ENCODE measurements around the gene GTF2B. TPM values are rescaled to one million over a fixed set of nuclear protein-coding genes. Genes with fewer than 3 reads are reported as not detected.
"Not testable (repeated sequence)": the region's sequence is repeated elsewhere in the genome, so short reads cannot be mapped to it uniquely, and the experiment has no call there.

Gene GTF2B
- total RNA-seq, 1 donor from 2014 or later: 45.5 TPM

DNA sequence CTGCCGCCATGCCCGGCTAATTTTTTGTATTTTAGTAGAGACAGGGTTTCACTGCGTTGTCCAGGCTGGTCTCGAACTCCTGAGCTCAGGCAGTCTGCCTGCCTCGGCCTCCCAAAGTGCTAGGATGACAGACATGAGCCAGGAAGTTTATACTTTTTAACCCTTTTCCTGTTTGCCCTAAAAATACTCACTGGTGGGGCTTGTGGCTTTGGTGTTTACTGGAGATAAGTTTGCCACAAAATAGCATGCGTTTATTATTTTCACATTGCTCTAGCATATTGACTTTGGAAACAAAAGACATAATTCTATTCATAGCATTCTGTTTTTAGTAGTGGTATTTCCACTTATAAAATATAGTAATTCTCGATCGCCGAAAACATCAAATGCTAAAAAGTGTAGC, 19.8 kb upstream of the GTF2B start:
- H3K4me1 Mint-ChIP-seq (ENCODE audit: low read depth): peaks cover 9% of the 10 kb centered on the region
- H3K27me3 Mint-ChIP-seq (ENCODE audit: insufficient read depth): peaks cover 1% of the 10 kb centered on the region
- intact Hi-C loops (cut with micrococcal nuclease): no loop called here
- no peak overlapping the region for H3K4me3 Mint-ChIP-seq
- H3K36me3 Mint-ChIP-seq (ENCODE audit: low read depth): peaks cover 9% of the 10 kb centered on the region
- DNase-seq (ENCODE audit: low spot score): no peak
- H3K27ac Mint-ChIP-seq: no peak overlapping the region
- H3K9me3 Mint-ChIP-seq: peaks cover 16% of the 10 kb centered on the region

GRCh38 chr1:88910401-88910800, 19.0 kb upstream of the GTF2B start:
- Mint-ChIP-seq H3K4me1 (ENCODE audit: low read depth) (peaks cover 6% of the 10 kb centered on the region), H3K9me3 (peaks cover 9% of the 10 kb centered on the region), H3K36me3 (ENCODE audit: low read depth) (peaks cover 1% of the 10 kb centered on the region), H3K4me3 (no peak overlapping the region), H3K27me3 (ENCODE audit: insufficient read depth) (peaks cover 1% of the 10 kb centered on the region), H3K27ac (no peak overlapping the region)
- intact Hi-C loops (cut with micrococcal nuclease): no loop called here
- DNase-seq (ENCODE audit: low spot score): no peak

GRCh38 chr1:88900883-88901282, 9.5 kb upstream of the GTF2B start:
- Mint-ChIP-seq H3K4me3 (no peak overlapping the region), H3K9me3 (no peaks in the 10 kb centered on the region), H3K27me3 (ENCODE audit: insufficient read depth) (peaks cover 5% of the 10 kb centered on the region), H3K27ac (no peak overlapping the region), H3K4me1 (ENCODE audit: low read depth) (no peaks in the 10 kb centered on the region), H3K36me3 (ENCODE audit: low read depth) (no peaks in the 10 kb centered on the region)
- no peak for DNase-seq (ENCODE audit: low spot score)
- intact Hi-C loops (cut with micrococcal nuclease): no loop called here

GRCh38 chr1:88897070-88897730, 5.8 kb upstream of the GTF2B start:
- no peak for DNase-seq (ENCODE audit: low spot score)
- intact Hi-C loops (cut with micrococcal nuclease): loop anchor here (10.0 kb wide), 1 partner anchor 1562 kb away; no protein-coding TSS in a partner anchor
- Mint-ChIP-seq H3K27ac (no peak overlapping the region), H3K9me3 (peaks cover under 1% of the 10 kb centered on the region), H3K27me3 (ENCODE audit: insufficient read depth) (peaks cover 5% of the 10 kb centered on the region), H3K36me3 (ENCODE audit: low read depth) (no peaks in the 10 kb centered on the region), H3K4me3 (no peak overlapping the region), H3K4me1 (ENCODE audit: low read depth) (peaks cover 10% of the 10 kb centered on the region)

GRCh38 chr1:88892357-88892877, 1.1 kb upstream of the GTF2B start:
- intact Hi-C loops (cut with micrococcal nuclease): loop anchor here (5.0 to 10.0 kb wide), 2 partner anchors 560 to 1558 kb away; no protein-coding TSS in a partner anchor
- peaks cover 8% of the 10 kb centered on the region for H3K36me3 Mint-ChIP-seq (ENCODE audit: low read depth)

GRCh38 chr1:88891951-88892340, 579 bp upstream of the GTF2B start:
- intact Hi-C loops (cut with micrococcal nuclease): loop anchor here (1.0 to 10.0 kb wide), 6 partner anchors 25 to 1977 kb away; partner anchors contain the start of genes HS2ST1, KYAT3, PKN2 and RBMXL1
- Mint-ChIP-seq H3K4me3 (peak overlapping the region; percentile 92), H3K27ac (peak overlapping the region; percentile 95), H3K36me3 (ENCODE audit: low read depth) (peaks cover 11% of the 10 kb centered on the region), H3K4me1 (ENCODE audit: low read depth) (peaks cover 49% of the 10 kb centered on the region), H3K27me3 (ENCODE audit: insufficient read depth) (no peaks in the 10 kb centered on the region), H3K9me3 (peaks cover 3% of the 10 kb centered on the region)
- no peak for DNase-seq (ENCODE audit: low spot score)

More at GRCh38 chr1:88892357-88892877, 1.1 kb upstream of the GTF2B start:
- Mint-ChIP-seq H3K4me3 (peak overlapping the region; percentile 92), H3K27me3 (ENCODE audit: insufficient read depth) (peaks cover under 1% of the 10 kb centered on the region), H3K4me1 (ENCODE audit: low read depth) (peaks cover 49% of the 10 kb centered on the region), H3K27ac (peak overlapping the region; percentile 95), H3K9me3 (peaks cover 3% of the 10 kb centered on the region)
- DNase-seq (ENCODE audit: low spot score): peak; percentile 11

- Mint-ChIP-seq H3K36me3 (ENCODE audit: low read depth) (peaks cover 16% of the 10 kb centered on the region), H3K4me1 (ENCODE audit: low read depth) (peaks cover 49% of the 10 kb centered on the region), H3K4me3 (peak overlapping the region; percentile 92), H3K9me3 (peaks cover 3% of the 10 kb centered on the region), H3K27ac (peak overlapping the region; percentile 95), H3K27me3 (ENCODE audit: insufficient read depth) (no peaks in the 10 kb centered on the region)
- intact Hi-C loops (cut with micrococcal nuclease): loop anchor here (1.0 to 10.0 kb wide), 6 partner anchors 24 to 1976 kb away; partner anchors contain the start of genes HS2ST1, KYAT3, PKN2 and RBMXL1
- DNase-seq (ENCODE audit: low spot score): peak; percentile 27
These were observed 513 bp downstream of the GTF2B start for GRCh38 chr1:88890791-88891317.

GRCh38 chr1:88890131-88890530, 1.2 kb downstream of the GTF2B start:
- Mint-ChIP-seq H3K9me3 (peaks cover 3% of the 10 kb centered on the region), H3K4me3 (peak overlapping the region; percentile 92), H3K27me3 (ENCODE audit: insufficient read depth) (no peaks in the 10 kb centered on the region), H3K27ac (peak overlapping the region; percentile 95), H3K4me1 (ENCODE audit: low read depth) (peaks cover 49% of the 10 kb centered on the region), H3K36me3 (ENCODE audit: low read depth) (peaks cover 16% of the 10 kb centered on the region)
- no peak for DNase-seq (ENCODE audit: low spot score)
- intact Hi-C loops (cut with micrococcal nuclease): loop anchor here (2.0 to 10.0 kb wide), 3 partner anchors 562 to 1975 kb away; partner anchors contain the start of genes HS2ST1 and SELENOF

GRCh38 chr1:88888750-88889149, 2.6 kb downstream of the GTF2B start:
- intact Hi-C loops (cut with micrococcal nuclease): no loop called here
- H3K36me3 Mint-ChIP-seq (ENCODE audit: low read depth): peaks cover 18% of the 10 kb centered on the region
- peaks cover 44% of the 10 kb centered on the region for H3K4me1 Mint-ChIP-seq (ENCODE audit: low read depth)

GRCh38 chr1:88885933-88886332, 5.4 kb downstream of the GTF2B start:
- intact Hi-C loops (cut with micrococcal nuclease): no loop called here
- H3K4me3 Mint-ChIP-seq: no peak overlapping the region
- no peaks in the 10 kb centered on the region for H3K9me3 Mint-ChIP-seq
- peaks cover 25% of the 10 kb centered on the region for H3K36me3 Mint-ChIP-seq (ENCODE audit: low read depth)
- no peak overlapping the region for H3K27ac Mint-ChIP-seq
- peaks cover 44% of the 10 kb centered on the region for H3K4me1 Mint-ChIP-seq (ENCODE audit: low read depth)
- DNase-seq (ENCODE audit: low spot score): no peak
- H3K27me3 Mint-ChIP-seq (ENCODE audit: insufficient read depth): no peaks in the 10 kb centered on the region

More at GRCh38 chr1:88888750-88889149, 2.6 kb downstream of the GTF2B start:
- no peak for DNase-seq (ENCODE audit: low spot score)
- H3K27me3 Mint-ChIP-seq (ENCODE audit: insufficient read depth): no peaks in the 10 kb centered on the region
- H3K9me3 Mint-ChIP-seq: peaks cover 3% of the 10 kb centered on the region
- H3K4me3 Mint-ChIP-seq: peak overlapping the region; percentile 75
- H3K27ac Mint-ChIP-seq: peak overlapping the region; percentile 41

- Mint-ChIP-seq H3K36me3 (ENCODE audit: low read depth) (peaks cover 26% of the 10 kb centered on the region), H3K4me1 (ENCODE audit: low read depth) (peaks cover 24% of the 10 kb centered on the region), H3K27me3 (ENCODE audit: insufficient read depth) (no peaks in the 10 kb centered on the region), H3K9me3 (no peaks in the 10 kb centered on the region), H3K4me3 (no peak overlapping the region), H3K27ac (no peak overlapping the region)
- intact Hi-C loops (cut with micrococcal nuclease): no loop called here
- no peak for DNase-seq (ENCODE audit: low spot score)
These were observed 8.2 kb downstream of the GTF2B start for GRCh38 chr1:88883156-88883555.

DNA sequence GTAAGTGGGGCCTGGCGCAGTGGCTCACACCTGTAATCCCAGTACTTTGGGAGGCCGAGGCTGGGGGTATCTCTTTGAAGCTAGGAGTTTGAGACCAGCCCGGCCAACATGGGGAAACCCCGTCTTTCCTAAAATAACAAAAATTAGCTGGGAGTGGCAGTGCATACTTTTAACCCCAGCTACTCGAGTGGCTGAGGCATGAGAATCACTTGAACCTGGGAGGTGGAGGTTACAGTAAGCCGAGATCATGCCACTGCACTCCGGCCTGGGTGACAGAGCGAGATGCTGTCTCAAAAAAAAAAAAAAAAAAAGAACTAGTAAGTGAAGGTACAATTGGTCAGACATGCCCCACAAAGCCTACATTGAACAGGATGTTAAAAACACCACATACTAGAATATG, 10.7 kb downstream of the GTF2B start:
- H3K4me3 Mint-ChIP-seq; intact Hi-C loops (cut with micrococcal nuclease); H3K9me3 Mint-ChIP-seq; DNase-seq (ENCODE audit: low spot score); H3K27ac Mint-ChIP-seq; H3K27me3 Mint-ChIP-seq (ENCODE audit: insufficient read depth): not testable (repeated sequence)
- H3K4me1 Mint-ChIP-seq (ENCODE audit: low read depth): peaks cover 24% of the 10 kb centered on the region
- H3K36me3 Mint-ChIP-seq (ENCODE audit: low read depth): peaks cover 14% of the 10 kb centered on the region

- H3K4me3 Mint-ChIP-seq: no peak overlapping the region
- peaks cover 31% of the 10 kb centered on the region for H3K4me1 Mint-ChIP-seq (ENCODE audit: low read depth)
- peaks cover 18% of the 10 kb centered on the region for H3K36me3 Mint-ChIP-seq (ENCODE audit: low read depth)
These were observed 12.6 kb downstream of the GTF2B start for GRCh38 chr1:88878731-88879130.

More at GRCh38 chr1:88878731-88879130, 12.6 kb downstream of the GTF2B start:
- intact Hi-C loops (cut with micrococcal nuclease): no loop called here
- Mint-ChIP-seq H3K9me3 (no peaks in the 10 kb centered on the region), H3K27me3 (ENCODE audit: insufficient read depth) (no peaks in the 10 kb centered on the region), H3K27ac (no peak overlapping the region)
- no peak for DNase-seq (ENCODE audit: low spot score)

All from activated T-helper 1 cell treated with anti-CD3 and anti-CD28 coated beads, Interleukin-12 subunit alpha, Interleukin-12 subunit beta, Interleukin-2, Interleukin-4 antibody, amounts not matched to agents 30 ng/mL and 10 ng/mL and 1 ng/mL, durations not matched to agents 14 hours and 24 hours and 36 hours (primary cell).